LNCAP (cell line): ENCODE data around the gene TTC32.

Source experiments
- CTCF ChIP-seq: fragments of 450-650 bp; IDR thresholded peaks from 2 replicates; pipeline ENCODE4 v1.5.1; 2017; ENCODE audit warnings: mild to moderate bottlenecking

The TTC32 gene

GRCh38 chr2:19860022-19860421 lies 41.8 kb downstream of the TTC32 start:
- TF ChIP-seq CTCF = no peak

- TF ChIP-seq CTCF = no peak
Measured at GRCh38 chr2:19859565-19859964, 42.2 kb downstream of the TTC32 start.

DNA sequence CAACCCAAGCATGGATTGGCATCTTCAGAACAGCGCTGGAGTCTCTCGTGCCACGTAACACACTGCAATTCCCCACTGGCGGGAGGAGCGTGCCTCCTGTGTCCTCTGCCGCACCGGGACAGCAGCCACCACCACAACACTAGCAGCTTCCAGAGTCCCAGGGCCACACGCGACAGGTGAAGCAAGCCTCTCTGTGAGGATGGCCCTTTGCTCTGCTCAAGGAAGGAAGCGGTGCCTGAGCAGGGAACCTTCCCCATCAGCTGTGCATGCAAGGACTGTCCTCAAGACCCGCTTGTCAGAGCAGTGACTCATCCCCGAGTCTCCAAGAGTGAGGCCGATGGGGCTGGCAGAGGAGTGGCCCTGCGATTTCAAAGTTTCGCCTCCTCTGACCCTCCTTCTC lies 44.0 kb downstream of the TTC32 start:
- no peak for TF ChIP-seq CTCF

DNA sequence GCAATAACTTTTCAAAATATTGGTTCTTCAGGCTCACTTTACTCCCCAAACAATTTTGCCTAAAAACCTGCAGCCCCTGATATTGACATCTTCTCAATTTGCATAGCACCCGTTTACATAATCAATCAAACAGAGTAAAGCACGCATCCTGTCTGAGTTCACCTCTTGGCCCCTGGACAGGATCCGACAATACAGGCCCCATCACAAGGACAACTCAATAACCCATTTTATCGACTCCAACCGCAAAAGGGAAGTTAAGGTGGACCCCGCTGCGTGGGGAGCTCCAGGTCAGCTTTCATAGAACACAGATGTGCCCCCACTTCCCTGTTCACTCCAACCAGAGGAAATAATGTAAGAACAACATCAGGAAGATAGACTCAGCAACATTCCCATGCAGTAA lies 44.7 kb downstream of the TTC32 start:
- no peak for TF ChIP-seq CTCF

GRCh38 chr2:19855542-19856431 lies 46.0 kb downstream of the TTC32 start:
- TF ChIP-seq CTCF = no peak

GRCh38 chr2:19854596-19855541 lies 46.9 kb downstream of the TTC32 start:
- TF ChIP-seq CTCF = no peak

DNA sequence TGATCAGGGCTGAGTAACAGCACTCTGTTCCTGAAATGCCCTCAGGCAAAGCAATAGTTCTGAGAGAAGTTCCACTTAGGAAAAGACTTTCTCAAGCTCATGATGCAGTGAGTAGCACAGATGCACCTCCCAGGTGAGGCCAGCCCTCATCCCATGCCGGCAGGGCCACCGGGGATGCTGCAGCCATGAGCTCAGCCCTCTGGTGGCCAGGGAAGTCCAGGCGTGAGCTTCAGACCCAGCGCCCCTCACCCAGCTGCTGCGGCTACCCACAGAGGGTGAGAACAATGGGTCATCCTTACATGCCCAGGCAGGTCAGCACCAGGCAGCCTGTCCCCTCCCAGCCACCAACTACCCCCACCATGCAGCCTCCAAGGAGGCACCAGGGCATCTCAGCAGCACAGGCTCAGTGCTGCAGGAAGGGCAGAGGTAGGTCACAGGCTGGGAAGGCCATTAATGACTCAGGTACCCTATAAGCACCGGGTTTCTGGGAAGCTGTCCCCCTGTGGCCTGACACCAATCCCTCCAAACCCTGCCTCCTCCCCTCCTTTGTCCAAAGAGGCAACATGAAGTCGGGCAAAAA lies 50.6 kb downstream of the TTC32 start:
- no peak; the same call in 1 of the 2 replicates for TF ChIP-seq CTCF
